Lung (tissue), 12 donors: ENCODE results near the gene CORO2A. TPM values are rescaled to one million over a fixed set of nuclear protein-coding genes. Genes with fewer than 3 reads are reported as not detected.

ENCODE experiments used
- ATAC-seq: fragments of 200-7000 bp; cut with Tn5 transposase; one replicate; pipeline ENCODE4 v1.9.1; 2020; ENCODE audit warnings: moderate number of reproducible peaks; ENCODE audit not compliant: insufficient read depth, low FRiP score
- DNase-seq, 3 donors: peaks; one replicate each; pipeline ENCODE4 v3.0.0-alpha.2; 2013 to 2017
- H3K27ac ChIP-seq, 2 donors: one replicate each; pipeline ENCODE4 v1.5.1; 2013; ENCODE audit warnings: mild to moderate bottlenecking in 2 of 2, moderate library complexity in 2 of 2, control low read depth in 1 of 2, inconsistent platforms in 1 of 2, low read depth in 1 of 2, low read length in 1 of 2
- H3K27me3 ChIP-seq, 3 donors: one replicate each; pipeline ENCODE4 v1.5.1; 2013; ENCODE audit warnings: low read length in 2 of 3; ENCODE audit not compliant: control insufficient read depth in 3 of 3, insufficient read depth in 3 of 3
- H3K36me3 ChIP-seq, 4 donors: one replicate each; pipeline ENCODE4 v1.5.1; 2013; ENCODE audit warnings: low read length in 4 of 4, mild to moderate bottlenecking in 1 of 4, moderate library complexity in 1 of 4; ENCODE audit not compliant: control insufficient read depth in 4 of 4, insufficient read depth in 4 of 4
- H3K4me1 ChIP-seq, 5 donors: one replicate each; pipeline ENCODE4 v1.5.1; 2013; ENCODE audit warnings: low read length in 5 of 5, mild to moderate bottlenecking in 2 of 5, moderate library complexity in 1 of 5; ENCODE audit not compliant: control insufficient read depth in 5 of 5, insufficient read depth in 5 of 5
- H3K4me3 ChIP-seq: one replicate; pipeline ENCODE4 v1.5.1; 2013; ENCODE audit warnings: mild to moderate bottlenecking, control low read depth, moderate library complexity
- H3K9ac ChIP-seq, 2 donors: one replicate each; pipeline ENCODE4 v1.5.1; 2013; ENCODE audit warnings: low read length in 2 of 2, control low read depth in 1 of 2; ENCODE audit not compliant: insufficient read depth in 1 of 2
- H3K9me3 ChIP-seq, 4 donors: one replicate each; pipeline ENCODE4 v1.5.1; 2013; ENCODE audit warnings: low read length in 3 of 4, mild to moderate bottlenecking in 1 of 4, moderate library complexity in 1 of 4; ENCODE audit not compliant: control insufficient read depth in 4 of 4, insufficient read depth in 3 of 4
- WGBS, 2 donors: extraction: QIAGEN DNeasy Blood & Tissue Kit; methylation state at CpG; one replicate each; pipeline ENCODE4 v1.1.7; 2013; 5-methylcytosine and 5-hydroxymethylcytosine counted together
- polyA plus RNA-seq, 2 donors: library from polyadenylated mRNA; stranded (reverse); fragments of 200-250 nt; gene quantifications; one replicate each; pipeline ENCODE4 v1.2.1, GENCODE V29; 2013
- total RNA-seq, 2 donors: library from RNA; depleted of rRNA in 1 of 2; stranded (reverse); fragments of >200 nt in 1 of 2; gene quantifications; one replicate each; pipeline ENCODE4 v1.2.1, GENCODE V29; 2014 to 2021
- TF ChIP-seq, protein P1 (sequence below): IDR thresholded peaks from 2 replicates; pipeline ENCODE4 v1.5.1; 2012; ENCODE audit warnings: mild to moderate bottlenecking; ENCODE audit errors: control extremely low read depth, extremely low read depth
- donor health status: control.
- donor health status: control.
- donor health status: Bipolar disorder and iron deficiency.
- donor health status: healthy.
- donor health status: DM: yes; HTN: yes; CAD: no.

CORO2A gene
- total and polyA plus RNA-seq, 4 donors: 6.8 to 22.3 (median 14.7) TPM

- Histone ChIP-seq H3K27me3 (no peaks in the 10 kb centered on the region), H3K27ac (peak overlapping the region in 1 of 2 donors; percentile 97), H3K4me1 (peaks cover 0 to 16% (median 0%) of the 10 kb centered on the region in 5 donors), H3K9ac (no peak overlapping the region), H3K9me3 (no peaks in the 10 kb centered on the region), H3K36me3 (no peaks in the 10 kb centered on the region), H3K4me3 (no peak overlapping the region)
- 52 to 56% methylated on average over 7 of the region's 7 CpGs for WGBS, 2 donors
- ATAC-seq (peak; percentile 59), DNase-seq (peak; percentile 51 to 80 (median 58))
- TF ChIP-seq, protein P1, sequence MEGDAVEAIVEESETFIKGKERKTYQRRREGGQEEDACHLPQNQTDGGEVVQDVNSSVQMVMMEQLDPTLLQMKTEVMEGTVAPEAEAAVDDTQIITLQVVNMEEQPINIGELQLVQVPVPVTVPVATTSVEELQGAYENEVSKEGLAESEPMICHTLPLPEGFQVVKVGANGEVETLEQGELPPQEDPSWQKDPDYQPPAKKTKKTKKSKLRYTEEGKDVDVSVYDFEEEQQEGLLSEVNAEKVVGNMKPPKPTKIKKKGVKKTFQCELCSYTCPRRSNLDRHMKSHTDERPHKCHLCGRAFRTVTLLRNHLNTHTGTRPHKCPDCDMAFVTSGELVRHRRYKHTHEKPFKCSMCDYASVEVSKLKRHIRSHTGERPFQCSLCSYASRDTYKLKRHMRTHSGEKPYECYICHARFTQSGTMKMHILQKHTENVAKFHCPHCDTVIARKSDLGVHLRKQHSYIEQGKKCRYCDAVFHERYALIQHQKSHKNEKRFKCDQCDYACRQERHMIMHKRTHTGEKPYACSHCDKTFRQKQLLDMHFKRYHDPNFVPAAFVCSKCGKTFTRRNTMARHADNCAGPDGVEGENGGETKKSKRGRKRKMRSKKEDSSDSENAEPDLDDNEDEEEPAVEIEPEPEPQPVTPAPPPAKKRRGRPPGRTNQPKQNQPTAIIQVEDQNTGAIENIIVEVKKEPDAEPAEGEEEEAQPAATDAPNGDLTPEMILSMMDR: no peak
Measured at GRCh38 chr9:98146101-98146991, 46.1 kb downstream of the CORO2A start.

DNA sequence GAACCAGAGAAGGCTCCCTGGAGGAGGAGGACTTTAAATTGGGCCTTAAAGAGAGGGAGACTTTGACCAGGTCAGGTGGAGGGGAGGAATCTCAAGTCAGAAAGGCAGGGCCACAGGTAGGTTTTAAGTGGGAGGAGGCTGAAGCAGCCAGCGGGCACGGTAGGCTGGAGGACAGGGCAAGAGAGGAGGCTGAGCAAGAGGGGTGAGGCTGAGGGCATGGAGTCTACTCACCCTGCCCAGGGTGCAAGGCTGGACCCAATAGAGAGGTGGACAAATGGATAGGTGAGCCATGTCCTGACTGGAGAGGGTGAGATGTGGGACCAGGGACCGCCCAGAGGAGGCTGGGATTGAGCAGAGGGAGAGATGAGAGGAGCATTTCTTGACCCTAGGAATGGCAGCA is 47.8 kb downstream of the CORO2A start:
- no peak for DNase-seq
- Histone ChIP-seq H3K4me3 (no peak overlapping the region), H3K27ac (peak overlapping the region in 1 of 2 donors; percentile 7), H3K4me1 (peaks cover 0 to 11% (median 0%) of the 10 kb centered on the region in 5 donors), H3K36me3 (no peaks in the 10 kb centered on the region), H3K27me3 (no peaks in the 10 kb centered on the region), H3K9ac (no peak overlapping the region), H3K9me3 (no peaks in the 10 kb centered on the region)
- no peak for ATAC-seq
- TF ChIP-seq, protein P1: no peak
- WGBS, 2 donors: 74 to 94% methylated on average over 3 of the region's 3 CpGs

DNA sequence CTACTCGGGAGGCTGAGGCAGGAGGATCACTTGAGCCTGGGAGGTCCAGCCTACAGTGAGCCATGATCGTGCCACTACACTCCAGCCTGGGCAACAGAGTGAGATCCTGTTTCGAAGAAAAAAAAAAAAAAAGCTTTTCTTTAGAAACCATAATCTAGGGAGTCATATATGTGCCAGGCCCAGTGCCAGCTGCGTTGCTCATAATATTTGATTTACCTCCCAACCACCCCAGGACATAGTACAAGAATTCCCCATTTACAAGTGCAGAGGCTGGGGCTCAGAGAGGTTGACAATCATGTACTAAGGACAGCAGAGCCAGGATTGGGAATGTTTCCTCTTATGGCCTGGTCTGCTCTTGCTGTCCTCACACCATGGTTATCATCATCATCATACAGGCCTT is 48.4 kb downstream of the CORO2A start:
- TF ChIP-seq, protein P1: no peak
- WGBS, 2 donors: 88 to 93% methylated on average over 4 of the region's 4 CpGs
- no peak overlapping the region for H3K27ac ChIP-seq

More for the DNA sequence above, 48.4 kb downstream of the CORO2A start:
- ATAC-seq: no peak
- Histone ChIP-seq H3K36me3 (no peaks in the 10 kb centered on the region), H3K9me3 (no peaks in the 10 kb centered on the region), H3K4me1 (peaks cover 0 to 11% (median 0%) of the 10 kb centered on the region in 5 donors), H3K27me3 (no peaks in the 10 kb centered on the region), H3K9ac (no peak overlapping the region), H3K4me3 (no peak overlapping the region)
- DNase-seq: no peak
